ENCODE measurements around the gene OSGIN1.

Gene OSGIN1

DNA sequence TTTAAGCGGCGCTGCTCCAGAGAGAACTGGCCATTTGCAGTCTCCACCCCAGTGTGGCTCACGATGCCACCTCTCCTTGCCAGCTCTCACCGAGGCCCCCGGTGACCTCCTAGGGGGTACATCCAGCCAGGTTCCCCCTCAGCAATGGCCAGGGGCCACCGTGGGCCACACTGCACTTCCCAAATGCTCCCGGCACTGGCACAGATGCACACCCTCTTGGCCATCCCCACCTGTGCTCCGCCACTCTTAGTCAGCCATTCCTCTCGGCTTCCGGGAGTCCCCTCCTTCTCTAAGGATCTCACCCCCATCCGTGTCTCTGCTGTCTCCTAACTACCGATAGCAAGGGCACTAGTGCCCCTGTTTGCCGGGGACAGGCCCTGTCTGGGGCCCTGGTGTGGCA is 28.4 kb upstream of the OSGIN1 start:
- H3K27me3 Mint-ChIP-seq (ENCODE audit: low read depth) = no peaks in the 10 kb centered on the region

DNA sequence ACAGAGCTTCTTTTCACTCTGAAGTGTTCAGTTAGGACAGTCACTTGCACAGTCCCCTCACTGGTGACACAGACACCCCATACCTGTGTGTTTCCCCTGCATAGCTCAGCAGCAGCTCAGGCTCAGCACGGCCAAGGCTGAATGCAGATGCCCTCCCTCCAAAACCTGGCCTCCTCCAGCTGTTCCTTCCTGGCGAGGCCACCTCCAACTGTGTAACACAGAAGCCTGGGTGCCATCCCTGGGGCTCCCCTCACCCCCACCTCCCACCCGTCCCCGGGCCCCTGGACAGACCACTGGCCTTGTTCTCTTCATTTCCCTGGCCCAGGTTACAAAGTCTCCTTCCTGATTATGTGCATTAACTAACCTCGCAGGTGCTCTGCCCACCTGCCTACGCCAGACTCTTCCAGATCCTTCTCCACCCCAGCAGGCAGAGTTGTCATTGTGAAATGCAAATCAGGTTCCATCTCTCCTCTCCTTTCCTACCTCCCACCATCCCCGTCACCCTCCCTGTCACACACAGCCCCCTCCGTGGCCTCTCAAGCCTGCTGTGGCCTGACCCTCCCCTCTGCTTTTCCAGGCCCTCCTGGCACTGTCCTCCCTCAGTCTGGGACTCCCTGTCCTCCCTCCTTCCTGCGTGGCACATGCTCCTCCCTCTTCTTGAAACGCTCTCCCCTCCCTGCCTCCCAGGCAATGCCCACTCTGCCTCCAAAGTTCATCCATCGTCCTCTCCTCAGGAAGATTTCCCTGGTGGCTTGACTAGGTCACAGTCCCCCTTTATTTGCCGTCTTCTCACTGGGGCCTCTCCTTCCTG is 27.7 kb upstream of the OSGIN1 start:
- Mint-ChIP-seq H3K27me3 (ENCODE audit: low read depth) (no peaks in the 10 kb centered on the region), H3K36me3 (ENCODE audit: low read depth) (peaks cover 14% of the 10 kb centered on the region), H3K9me3 (no peaks in the 10 kb centered on the region), H3K4me1 (peaks cover 12% of the 10 kb centered on the region), H3K4me3 (no peak overlapping the region), H3K27ac (no peak overlapping the region)
- TF ChIP-seq, protein P1, sequence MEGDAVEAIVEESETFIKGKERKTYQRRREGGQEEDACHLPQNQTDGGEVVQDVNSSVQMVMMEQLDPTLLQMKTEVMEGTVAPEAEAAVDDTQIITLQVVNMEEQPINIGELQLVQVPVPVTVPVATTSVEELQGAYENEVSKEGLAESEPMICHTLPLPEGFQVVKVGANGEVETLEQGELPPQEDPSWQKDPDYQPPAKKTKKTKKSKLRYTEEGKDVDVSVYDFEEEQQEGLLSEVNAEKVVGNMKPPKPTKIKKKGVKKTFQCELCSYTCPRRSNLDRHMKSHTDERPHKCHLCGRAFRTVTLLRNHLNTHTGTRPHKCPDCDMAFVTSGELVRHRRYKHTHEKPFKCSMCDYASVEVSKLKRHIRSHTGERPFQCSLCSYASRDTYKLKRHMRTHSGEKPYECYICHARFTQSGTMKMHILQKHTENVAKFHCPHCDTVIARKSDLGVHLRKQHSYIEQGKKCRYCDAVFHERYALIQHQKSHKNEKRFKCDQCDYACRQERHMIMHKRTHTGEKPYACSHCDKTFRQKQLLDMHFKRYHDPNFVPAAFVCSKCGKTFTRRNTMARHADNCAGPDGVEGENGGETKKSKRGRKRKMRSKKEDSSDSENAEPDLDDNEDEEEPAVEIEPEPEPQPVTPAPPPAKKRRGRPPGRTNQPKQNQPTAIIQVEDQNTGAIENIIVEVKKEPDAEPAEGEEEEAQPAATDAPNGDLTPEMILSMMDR (IDR thresholded peaks at IDR 0.05; ENCODE audit: unreplicated experiment in 3 of 3) = no peak

More for the DNA sequence above, 28.4 kb upstream of the OSGIN1 start:
- no peak overlapping the region for H3K4me3 Mint-ChIP-seq
- peaks cover 10% of the 10 kb centered on the region for H3K4me1 Mint-ChIP-seq
- no peaks in the 10 kb centered on the region for H3K9me3 Mint-ChIP-seq
- H3K27ac Mint-ChIP-seq = no peak overlapping the region
- peaks cover 18% of the 10 kb centered on the region for H3K36me3 Mint-ChIP-seq (ENCODE audit: low read depth)
- TF ChIP-seq, protein P1 (IDR thresholded peaks at IDR 0.05; ENCODE audit: unreplicated experiment in 3 of 3) = no peak

DNA sequence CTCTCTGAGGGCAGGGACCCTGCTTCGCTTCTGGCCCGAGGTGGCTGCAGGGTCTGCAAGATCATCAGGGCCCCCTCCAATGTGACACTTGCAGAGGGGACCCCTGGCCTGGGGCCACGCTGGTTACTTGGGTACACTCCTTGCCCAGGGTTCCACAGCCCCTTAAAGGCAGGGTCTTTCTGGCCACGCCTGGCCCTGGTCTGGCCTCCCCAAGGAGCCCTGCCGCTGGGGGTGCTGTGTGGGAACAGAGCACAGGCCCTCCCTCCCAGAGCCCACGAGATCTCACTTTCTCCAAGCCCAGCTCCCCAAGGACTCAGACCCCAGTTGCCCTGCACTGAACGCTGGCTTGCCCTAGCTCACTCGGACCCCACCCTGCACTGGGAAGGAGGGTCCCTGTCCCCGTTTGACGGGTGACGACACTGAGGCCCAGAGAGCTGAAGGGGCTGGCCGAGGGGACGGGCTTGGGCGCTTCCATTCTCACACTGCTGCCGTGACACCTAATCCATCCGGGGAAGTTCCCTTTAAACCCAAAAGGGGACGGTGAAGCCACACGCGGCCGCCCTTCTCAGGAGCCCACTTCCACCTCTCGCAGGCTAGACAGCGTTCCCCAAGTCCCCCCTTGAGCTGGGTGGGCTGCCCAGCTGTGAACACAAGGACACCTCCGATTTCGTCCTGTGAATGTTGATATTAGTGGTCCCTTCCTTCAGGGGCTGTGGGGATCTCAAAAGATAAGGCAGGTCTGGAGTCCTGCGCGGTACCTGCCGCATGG is 26.9 kb upstream of the OSGIN1 start:
- Mint-ChIP-seq H3K9me3 (no peaks in the 10 kb centered on the region), H3K27me3 (ENCODE audit: low read depth) (no peaks in the 10 kb centered on the region), H3K36me3 (ENCODE audit: low read depth) (peaks cover 11% of the 10 kb centered on the region), H3K4me1 (peaks cover 12% of the 10 kb centered on the region), H3K27ac (no peak overlapping the region), H3K4me3 (no peak overlapping the region)
- TF ChIP-seq, protein P1 (IDR thresholded peaks at IDR 0.05; ENCODE audit: unreplicated experiment in 3 of 3) = no peak

DNA sequence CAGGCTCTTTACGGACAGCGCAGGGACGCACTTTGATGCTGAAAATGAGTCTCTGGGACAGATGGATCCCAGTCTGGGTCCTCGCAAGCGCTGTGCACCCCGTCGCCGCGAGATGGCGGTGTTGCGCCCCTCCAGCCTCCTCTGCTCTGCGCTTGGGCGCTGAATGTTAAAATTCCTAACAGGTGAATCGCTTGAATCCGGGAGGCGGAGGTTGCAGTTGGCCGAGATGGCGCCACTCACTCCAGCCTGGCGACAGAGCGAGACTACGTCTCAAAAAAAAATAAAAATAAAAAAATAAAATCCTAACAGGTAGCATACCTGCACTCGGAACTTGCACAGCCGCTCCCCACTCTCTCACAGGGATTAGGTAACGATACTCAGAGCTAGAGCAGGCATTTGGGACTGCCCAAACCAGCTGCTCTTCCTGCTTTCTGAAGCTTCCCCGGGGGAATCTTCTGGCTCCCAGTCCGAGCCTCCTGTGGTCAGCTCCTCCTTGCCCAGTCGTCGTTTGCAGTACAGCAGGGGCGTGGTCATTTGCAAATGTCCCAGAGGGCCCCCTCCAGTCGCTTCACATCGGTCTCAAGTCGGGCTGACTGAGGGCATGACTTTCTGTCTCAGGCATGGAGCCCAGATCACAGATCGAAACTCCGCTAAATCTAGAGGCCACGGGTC is 26.2 kb upstream of the OSGIN1 start:
- peaks cover 12% of the 10 kb centered on the region for H3K4me1 Mint-ChIP-seq
- H3K36me3 Mint-ChIP-seq (ENCODE audit: low read depth) = peaks cover 6% of the 10 kb centered on the region
- TF ChIP-seq, protein P1 (IDR thresholded peaks at IDR 0.05; ENCODE audit: unreplicated experiment in 3 of 3) = peak; percentile 95 to 98 (median 97)
- peak overlapping the region in 1 of 3 experiments; percentile 37 for H3K4me3 Mint-ChIP-seq
- H3K27ac Mint-ChIP-seq = no peak overlapping the region
- H3K9me3 Mint-ChIP-seq = no peaks in the 10 kb centered on the region
- no peaks in the 10 kb centered on the region for H3K27me3 Mint-ChIP-seq (ENCODE audit: low read depth)

DNA sequence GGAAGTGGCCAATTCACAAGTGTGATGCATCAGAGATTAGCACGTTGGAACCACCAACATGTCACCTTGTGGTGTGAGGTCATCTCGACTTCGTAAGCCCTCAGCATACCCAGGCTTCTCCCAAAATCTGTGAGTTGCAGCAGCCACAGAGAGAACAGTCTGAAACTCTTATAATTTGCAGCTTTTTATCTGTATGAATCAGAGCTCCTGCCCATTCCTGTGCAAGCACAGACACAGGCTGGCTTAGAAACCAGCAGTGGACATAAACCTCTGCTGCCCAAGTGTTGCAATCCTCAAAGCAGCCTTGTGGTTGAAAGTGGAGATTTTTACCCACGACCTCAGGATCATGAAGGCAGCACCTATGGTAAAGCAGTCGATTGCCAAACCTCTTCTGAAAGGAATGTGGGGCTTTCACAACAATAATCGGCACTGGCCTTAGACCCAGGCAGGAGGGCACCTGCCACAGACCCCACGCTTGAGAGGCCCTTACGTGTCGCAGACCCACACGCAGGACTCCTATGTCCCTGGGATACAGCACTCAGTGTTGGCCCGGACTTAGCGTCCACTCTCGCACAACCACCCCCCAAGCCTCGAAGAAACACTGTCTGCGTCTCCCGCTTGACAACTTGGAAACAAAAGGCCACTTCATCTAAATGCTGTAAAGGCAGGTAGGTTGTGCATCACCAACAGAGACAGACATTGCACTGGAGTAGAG is 24.5 kb upstream of the OSGIN1 start:
- Mint-ChIP-seq H3K27me3 (ENCODE audit: low read depth) (no peaks in the 10 kb centered on the region), H3K4me3 (no peak overlapping the region), H3K36me3 (ENCODE audit: low read depth) (no peaks in the 10 kb centered on the region), H3K4me1 (peaks cover 15% of the 10 kb centered on the region), H3K27ac (no peak overlapping the region), H3K9me3 (no peaks in the 10 kb centered on the region)
- TF ChIP-seq, protein P1 (IDR thresholded peaks at IDR 0.05; ENCODE audit: unreplicated experiment in 3 of 3) = no peak
